ENCODE data around the gene TRMT13. TPM values are rescaled to one million over a fixed set of nuclear protein-coding genes. Genes with fewer than 3 reads are reported as not detected.

The TRMT13 gene
- total RNA-seq, 4 donors from 2014 or later = 5.5 to 22.6 (median 10.6) TPM

GRCh38 chr1:100164702-100165101, 31.7 kb downstream of the TRMT13 start:
- DNase-seq (no peak), ATAC-seq (no peak)
- H3K9me3 ChIP-seq = no peaks in the 10 kb centered on the region
- H3K27ac ChIP-seq = peak overlapping the region; percentile 28 to 69 (median 49)
- TF ChIP-seq, protein P1, sequence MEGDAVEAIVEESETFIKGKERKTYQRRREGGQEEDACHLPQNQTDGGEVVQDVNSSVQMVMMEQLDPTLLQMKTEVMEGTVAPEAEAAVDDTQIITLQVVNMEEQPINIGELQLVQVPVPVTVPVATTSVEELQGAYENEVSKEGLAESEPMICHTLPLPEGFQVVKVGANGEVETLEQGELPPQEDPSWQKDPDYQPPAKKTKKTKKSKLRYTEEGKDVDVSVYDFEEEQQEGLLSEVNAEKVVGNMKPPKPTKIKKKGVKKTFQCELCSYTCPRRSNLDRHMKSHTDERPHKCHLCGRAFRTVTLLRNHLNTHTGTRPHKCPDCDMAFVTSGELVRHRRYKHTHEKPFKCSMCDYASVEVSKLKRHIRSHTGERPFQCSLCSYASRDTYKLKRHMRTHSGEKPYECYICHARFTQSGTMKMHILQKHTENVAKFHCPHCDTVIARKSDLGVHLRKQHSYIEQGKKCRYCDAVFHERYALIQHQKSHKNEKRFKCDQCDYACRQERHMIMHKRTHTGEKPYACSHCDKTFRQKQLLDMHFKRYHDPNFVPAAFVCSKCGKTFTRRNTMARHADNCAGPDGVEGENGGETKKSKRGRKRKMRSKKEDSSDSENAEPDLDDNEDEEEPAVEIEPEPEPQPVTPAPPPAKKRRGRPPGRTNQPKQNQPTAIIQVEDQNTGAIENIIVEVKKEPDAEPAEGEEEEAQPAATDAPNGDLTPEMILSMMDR (IDR thresholded peaks at IDR 0.05 in 4 of 5, conservative IDR thresholded peaks at IDR 0.05 in 1 of 5) = no peak
- TF ChIP-seq POLR2A (IDR thresholded peaks at IDR 0.05) = no peak
- intact Hi-C loops (cut with DNase I; ENCODE audit: low total_unique reads) = no loop called here
- in situ Hi-C loops (cut with MboI; ENCODE audit: low sequenced_read_pairs in 4 of 4) = no loop called here
- no peak overlapping the region for H3K4me3 ChIP-seq
- peaks cover 11 to 17% of the 10 kb centered on the region in 2 donors for H3K4me1 ChIP-seq
- no peaks in the 10 kb centered on the region for H3K27me3 ChIP-seq
- H3K36me3 ChIP-seq = peaks cover 2 to 10% of the 10 kb centered on the region in 2 donors

GRCh38 chr1:100168051-100168450, 35.1 kb downstream of the TRMT13 start:
- TF ChIP-seq, protein P1 (IDR thresholded peaks at IDR 0.05 in 4 of 5, conservative IDR thresholded peaks at IDR 0.05 in 1 of 5) = no peak
- no peak for TF ChIP-seq POLR2A (IDR thresholded peaks at IDR 0.05)
- DNase-seq (no peak), ATAC-seq (no peak)
- intact Hi-C loops (cut with DNase I; ENCODE audit: low total_unique reads) = no loop called here
- Histone ChIP-seq H3K27me3 (no peaks in the 10 kb centered on the region), H3K9me3 (no peaks in the 10 kb centered on the region), H3K4me3 (no peak overlapping the region), H3K4me1 (peaks cover 3 to 18% of the 10 kb centered on the region in 2 donors), H3K36me3 (peaks cover 0 to 5% of the 10 kb centered on the region in 2 donors), H3K27ac (peak overlapping the region in 1 of 4 donors; percentile 69)
- in situ Hi-C loops (cut with MboI; ENCODE audit: low sequenced_read_pairs in 4 of 4) = no loop called here

DNA sequence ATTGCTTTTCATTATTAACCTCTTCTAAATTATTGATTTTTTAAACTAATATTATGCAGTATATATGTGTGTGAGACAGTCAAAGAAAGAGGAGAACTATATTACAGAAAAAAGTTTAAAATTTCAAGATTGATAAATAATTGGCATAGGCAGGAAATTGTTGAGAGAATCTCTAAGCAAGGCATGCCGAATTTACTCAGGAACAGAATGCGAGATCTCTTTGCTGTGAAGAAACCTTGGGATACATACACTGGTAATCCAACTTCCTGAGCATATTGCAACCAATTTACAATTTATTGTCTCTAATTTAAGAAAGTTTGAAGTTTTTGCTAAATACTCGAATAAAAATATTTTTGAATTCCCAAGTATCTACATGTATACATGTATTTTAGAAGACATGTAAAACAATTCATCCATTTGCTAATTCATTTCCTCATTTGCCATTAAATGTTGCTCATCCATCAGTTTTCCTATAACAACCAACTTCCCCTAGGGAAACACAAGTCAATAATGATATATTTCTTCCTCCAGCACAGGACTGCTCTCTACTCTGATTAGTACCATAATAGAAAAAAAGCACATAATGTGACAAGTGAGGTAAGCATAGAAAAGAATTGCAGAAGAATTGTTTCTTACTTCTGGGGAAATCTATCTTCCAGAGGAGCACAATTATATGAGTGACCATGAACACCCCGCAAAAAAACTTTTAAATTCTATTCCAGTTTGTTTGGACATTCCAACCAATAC, 44.5 kb downstream of the TRMT13 start:
- Histone ChIP-seq H3K36me3 (no peaks in the 10 kb centered on the region), H3K4me1 (peaks cover 6 to 17% of the 10 kb centered on the region in 2 donors), H3K27ac (peak overlapping the region; percentile 76 to 89 (median 82)), H3K27me3 (no peaks in the 10 kb centered on the region), H3K9me3 (no peaks in the 10 kb centered on the region), H3K4me3 (peak overlapping the region; percentile 46 to 55 (median 50))
- intact Hi-C loops (cut with DNase I; ENCODE audit: low total_unique reads) = loop anchor here (1.0 to 5.0 kb wide), 3 partner anchors 11 to 175 kb away; partner anchors contain the start of genes CDC14A and RTCA
- ATAC-seq (peak; percentile 40 to 46), DNase-seq (no peak)
- in situ Hi-C loops (cut with MboI; ENCODE audit: low sequenced_read_pairs in 4 of 4) = no loop called here
- TF ChIP-seq POLR2A (IDR thresholded peaks at IDR 0.05) = no peak
- TF ChIP-seq, protein P1 (IDR thresholded peaks at IDR 0.05 in 4 of 5, conservative IDR thresholded peaks at IDR 0.05 in 1 of 5) = no peak

GRCh38 chr1:100178091-100178490, 45.1 kb downstream of the TRMT13 start, which contains the start of gene LRRC39:
TSS of gene LRRC39 (minus strand) at chr1:100178256. CDS start at chr1:100168516, 9,740 bp downstream.
- H3K4me1 ChIP-seq = peaks cover 6 to 17% of the 10 kb centered on the region in 2 donors
- peak within 1 kb of the TSS; percentile 76 to 89 (median 82) for H3K27ac ChIP-seq
- intact Hi-C loops (cut with DNase I; ENCODE audit: low total_unique reads) = loop anchor here (1.0 to 5.0 kb wide), 3 partner anchors 12 to 174 kb away; partner anchors contain the start of genes CDC14A and RTCA
- ATAC-seq (peak; percentile 94 to 98), DNase-seq (no peak)
- no peaks in the 10 kb centered on the region for H3K27me3 ChIP-seq
- in situ Hi-C loops (cut with MboI; ENCODE audit: low sequenced_read_pairs in 4 of 4) = no loop called here
- no peaks in the 10 kb centered on the region for H3K9me3 ChIP-seq
- TF ChIP-seq, protein P1 (IDR thresholded peaks at IDR 0.05 in 4 of 5, conservative IDR thresholded peaks at IDR 0.05 in 1 of 5) = no peak
- peak in 1 of 2 donors; percentile 41 for TF ChIP-seq POLR2A (IDR thresholded peaks at IDR 0.05)
- peak within 1 kb of the TSS; percentile 46 to 55 (median 50) for H3K4me3 ChIP-seq
- no peaks in the 10 kb centered on the region for H3K36me3 ChIP-seq

Data from gastrocnemius medialis (tissue), 4 donors.